ENCODE data around the gene DBF4B. TPM values are rescaled to one million over a fixed set of nuclear protein-coding genes. Genes with fewer than 3 reads are reported as not detected.

Gene DBF4B
- total RNA-seq, 2 experiments from 2014 or later, result 1.5 TPM

DNA sequence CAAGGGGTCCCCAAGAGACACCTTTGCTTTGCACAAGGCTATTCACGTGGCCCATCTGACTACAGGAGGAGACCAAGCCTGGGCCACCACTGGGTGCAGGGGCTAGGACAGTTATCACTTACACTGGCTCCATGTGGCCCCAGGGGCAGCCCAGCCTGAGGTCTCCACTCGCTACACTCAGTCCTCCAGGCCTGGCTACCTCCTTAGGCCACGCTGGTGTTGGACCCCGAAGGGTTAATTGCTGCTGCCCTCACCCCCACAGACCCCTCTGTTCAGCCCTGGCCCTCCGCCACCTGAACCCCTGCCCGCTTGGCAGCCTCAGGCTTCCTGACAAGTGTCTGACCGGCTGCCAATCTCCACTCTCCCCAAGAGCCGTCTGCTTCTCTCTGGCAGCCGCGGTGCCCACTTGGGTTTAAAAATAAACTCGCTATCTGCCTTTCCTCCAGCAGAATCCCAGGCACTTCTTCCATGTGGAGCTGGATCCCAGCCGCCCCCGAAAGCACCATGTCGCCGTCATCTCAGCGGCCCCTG is 78.2 kb downstream of the DBF4B start:
- H3K4me3 Mint-ChIP-seq, result no peak overlapping the region
- no peaks in the 10 kb centered on the region for H3K27me3 ChIP-seq (ENCODE audit: control insufficient read depth in 1 of 2, insufficient read depth in 2 of 2, low read length in 2 of 2)

DNA sequence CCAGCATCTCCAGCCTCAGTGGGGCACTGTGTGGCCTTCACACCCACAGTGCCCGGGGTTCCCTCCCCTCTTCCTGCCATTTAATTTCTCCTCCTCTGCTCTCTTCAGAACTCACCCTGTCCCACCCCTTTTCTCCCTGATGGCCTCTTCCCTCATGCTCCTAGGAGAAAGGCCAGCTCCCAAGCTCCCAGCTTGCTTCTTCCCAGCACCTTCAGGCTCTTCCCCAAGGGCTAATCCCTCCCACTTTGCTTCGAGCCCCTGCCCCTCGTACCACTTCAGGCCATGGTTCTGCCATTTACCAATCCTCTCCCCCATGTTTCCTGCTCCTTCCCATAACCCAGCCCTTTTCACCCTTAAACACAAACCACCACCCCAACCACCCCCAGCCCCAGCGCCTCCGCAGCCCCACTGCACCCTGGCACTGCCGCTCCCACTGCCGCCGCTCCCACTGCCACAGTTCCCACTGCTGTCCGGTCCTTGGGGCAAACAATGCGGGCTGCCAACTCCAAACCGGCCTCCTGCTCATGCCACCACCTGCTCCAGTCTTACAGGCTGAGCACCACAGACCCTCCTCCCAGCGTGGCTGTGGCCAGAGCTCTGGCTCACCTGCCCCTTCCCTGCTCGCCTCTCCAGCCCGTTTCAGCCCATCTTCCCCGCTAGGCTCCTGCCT is 78.9 kb downstream of the DBF4B start:
- Mint-ChIP-seq H3K9me3 (no peaks in the 10 kb centered on the region), H3K27ac (no peak overlapping the region), H3K27me3 (no peaks in the 10 kb centered on the region), H3K4me3 (no peak overlapping the region), H3K4me1 (ENCODE audit: low read depth) (no peaks in the 10 kb centered on the region), H3K36me3 (ENCODE audit: low read depth) (no peaks in the 10 kb centered on the region)
- H3K9me3 ChIP-seq (ENCODE audit: control insufficient read depth in 1 of 2, insufficient read depth in 1 of 2, low read length in 2 of 2), result no peaks in the 10 kb centered on the region
- DNase-seq, result no peak
- no peak overlapping the region for H3K4me3 ChIP-seq (ENCODE audit: low read length)
- no peaks in the 10 kb centered on the region for H3K36me3 ChIP-seq (ENCODE audit: insufficient read depth, low read length)
- H3K27ac ChIP-seq (ENCODE audit: low read depth in 1 of 2, low read length in 2 of 2), result no peak overlapping the region
- H3K4me1 ChIP-seq (ENCODE audit: insufficient read depth, low read length), result no peaks in the 10 kb centered on the region
- TF ChIP-seq, protein P1, sequence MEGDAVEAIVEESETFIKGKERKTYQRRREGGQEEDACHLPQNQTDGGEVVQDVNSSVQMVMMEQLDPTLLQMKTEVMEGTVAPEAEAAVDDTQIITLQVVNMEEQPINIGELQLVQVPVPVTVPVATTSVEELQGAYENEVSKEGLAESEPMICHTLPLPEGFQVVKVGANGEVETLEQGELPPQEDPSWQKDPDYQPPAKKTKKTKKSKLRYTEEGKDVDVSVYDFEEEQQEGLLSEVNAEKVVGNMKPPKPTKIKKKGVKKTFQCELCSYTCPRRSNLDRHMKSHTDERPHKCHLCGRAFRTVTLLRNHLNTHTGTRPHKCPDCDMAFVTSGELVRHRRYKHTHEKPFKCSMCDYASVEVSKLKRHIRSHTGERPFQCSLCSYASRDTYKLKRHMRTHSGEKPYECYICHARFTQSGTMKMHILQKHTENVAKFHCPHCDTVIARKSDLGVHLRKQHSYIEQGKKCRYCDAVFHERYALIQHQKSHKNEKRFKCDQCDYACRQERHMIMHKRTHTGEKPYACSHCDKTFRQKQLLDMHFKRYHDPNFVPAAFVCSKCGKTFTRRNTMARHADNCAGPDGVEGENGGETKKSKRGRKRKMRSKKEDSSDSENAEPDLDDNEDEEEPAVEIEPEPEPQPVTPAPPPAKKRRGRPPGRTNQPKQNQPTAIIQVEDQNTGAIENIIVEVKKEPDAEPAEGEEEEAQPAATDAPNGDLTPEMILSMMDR (IDR thresholded peaks at IDR 0.05), result no peak
- H3K27me3 ChIP-seq (ENCODE audit: control insufficient read depth in 1 of 2, insufficient read depth in 2 of 2, low read length in 2 of 2), result no peaks in the 10 kb centered on the region
- CTCF ChIA-PET, result no interaction called here
- no peak for ATAC-seq (ENCODE audit: poor library complexity)
- POLR2A ChIA-PET, result no interaction called here
- intact Hi-C loops (cut with DNase I, micrococcal nuclease), result no loop called here

More for the DNA sequence above, 78.2 kb downstream of the DBF4B start:
- DNase-seq (no peak), ATAC-seq (ENCODE audit: poor library complexity) (no peak)
- Histone ChIP-seq H3K9me3 (ENCODE audit: control insufficient read depth in 1 of 2, insufficient read depth in 1 of 2, low read length in 2 of 2) (no peaks in the 10 kb centered on the region), H3K4me3 (ENCODE audit: low read length) (no peak overlapping the region), H3K36me3 (ENCODE audit: insufficient read depth, low read length) (no peaks in the 10 kb centered on the region), H3K27ac (ENCODE audit: low read depth in 1 of 2, low read length in 2 of 2) (no peak overlapping the region), H3K4me1 (ENCODE audit: insufficient read depth, low read length) (no peaks in the 10 kb centered on the region)
- Mint-ChIP-seq H3K36me3 (ENCODE audit: low read depth) (no peaks in the 10 kb centered on the region), H3K27ac (no peak overlapping the region), H3K27me3 (no peaks in the 10 kb centered on the region), H3K9me3 (no peaks in the 10 kb centered on the region), H3K4me1 (ENCODE audit: low read depth) (no peaks in the 10 kb centered on the region)
- ChIA-PET POLR2A (interaction anchor here (1.0 kb wide), 1 partner anchor 11 kb away, joined by 4 read pairs; no protein-coding TSS in a partner anchor), CTCF (no interaction called here)
- TF ChIP-seq, protein P1 (IDR thresholded peaks at IDR 0.05), result no peak
- intact Hi-C loops (cut with DNase I, micrococcal nuclease), result no loop called here

DNA sequence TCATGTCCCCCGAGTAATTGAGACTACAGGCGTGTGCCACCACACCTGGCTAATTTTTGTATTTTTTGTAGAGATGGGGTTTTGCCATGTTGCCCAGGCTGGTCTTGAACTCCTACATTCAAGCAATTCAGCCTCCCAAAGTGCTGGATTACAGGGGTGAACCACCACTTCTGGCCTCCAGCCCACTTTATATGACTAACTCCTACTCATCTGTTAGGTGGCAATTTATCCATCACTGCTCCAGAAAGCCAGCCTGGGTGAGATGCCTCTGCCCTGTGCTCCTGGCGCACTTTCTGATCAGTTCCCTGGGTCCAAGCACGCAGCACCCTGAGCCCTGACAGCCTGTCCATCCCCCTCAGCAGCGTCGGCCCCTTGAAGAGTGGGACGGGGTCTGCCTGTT is 79.7 kb downstream of the DBF4B start:
- POLR2A ChIA-PET, result no interaction called here
- Mint-ChIP-seq H3K36me3 (ENCODE audit: low read depth) (no peaks in the 10 kb centered on the region), H3K27ac (no peak overlapping the region), H3K4me3 (no peak overlapping the region), H3K27me3 (no peaks in the 10 kb centered on the region), H3K9me3 (no peaks in the 10 kb centered on the region), H3K4me1 (ENCODE audit: low read depth) (no peaks in the 10 kb centered on the region)
- H3K36me3 ChIP-seq (ENCODE audit: insufficient read depth, low read length), result no peaks in the 10 kb centered on the region
- TF ChIP-seq, protein P1 (IDR thresholded peaks at IDR 0.05), result no peak
- ATAC-seq (ENCODE audit: poor library complexity) (no peak), DNase-seq (no peak)
- no peak overlapping the region for H3K4me3 ChIP-seq (ENCODE audit: low read length)
- no peak overlapping the region for H3K27ac ChIP-seq (ENCODE audit: low read depth in 1 of 2, low read length in 2 of 2)
- no peaks in the 10 kb centered on the region for H3K27me3 ChIP-seq (ENCODE audit: control insufficient read depth in 1 of 2, insufficient read depth in 2 of 2, low read length in 2 of 2)
- H3K9me3 ChIP-seq (ENCODE audit: control insufficient read depth in 1 of 2, insufficient read depth in 1 of 2, low read length in 2 of 2), result no peaks in the 10 kb centered on the region
- CTCF ChIA-PET, result no interaction called here
- H3K4me1 ChIP-seq (ENCODE audit: insufficient read depth, low read length), result no peaks in the 10 kb centered on the region
- intact Hi-C loops (cut with DNase I, micrococcal nuclease), result no loop called here
